Measurements from ENCODE around the gene POM121C.
"Not testable (repeated sequence)": the region's sequence is repeated elsewhere in the genome, so short reads cannot be mapped to it uniquely, and the experiment has no call there.

POM121C gene

GRCh38 chr7:75421798-75422710, 64.0 kb downstream of the POM121C start:
- DNase-seq = not testable (repeated sequence)

GRCh38 chr7:75420152-75420551, 65.9 kb downstream of the POM121C start:
- DNase-seq = not testable (repeated sequence)

- not testable (repeated sequence) for DNase-seq
These were observed 66.4 kb downstream of the POM121C start for GRCh38 chr7:75419693-75420092.

- not testable (repeated sequence) for DNase-seq
These were observed 66.9 kb downstream of the POM121C start for GRCh38 chr7:75419210-75419609.

GRCh38 chr7:75418292-75418858, 67.7 kb downstream of the POM121C start:
- not testable (repeated sequence) for DNase-seq

- DNase-seq = not testable (repeated sequence)
These were observed 69.3 kb downstream of the POM121C start for GRCh38 chr7:75416787-75417186.

GRCh38 chr7:75415829-75416373, 70.2 kb downstream of the POM121C start:
- not testable (repeated sequence) for DNase-seq

GRCh38 chr7:75415428-75415817, 70.7 kb downstream of the POM121C start:
- not testable (repeated sequence) for DNase-seq

GRCh38 chr7:75414708-75415427, 71.2 kb downstream of the POM121C start:
- DNase-seq = not testable (repeated sequence)

GRCh38 chr7:75414204-75414603, 71.9 kb downstream of the POM121C start:
- DNase-seq = not testable (repeated sequence)

GRCh38 chr7:75410823-75411173, 75.3 kb downstream of the POM121C start:
- not testable (repeated sequence) for DNase-seq

- not testable (repeated sequence) for DNase-seq
These were observed 75.9 kb downstream of the POM121C start for GRCh38 chr7:75409880-75410822.

- DNase-seq = not testable (repeated sequence)
These were observed 81.4 kb downstream of the POM121C start for GRCh38 chr7:75404663-75405062.

- DNase-seq = not testable (repeated sequence)
These were observed 82.3 kb downstream of the POM121C start for GRCh38 chr7:75403455-75404443.

GRCh38 chr7:75400575-75400974, 85.5 kb downstream of the POM121C start:
- not testable (repeated sequence) for DNase-seq

GRCh38 chr7:75398771-75399700, 87.1 kb downstream of the POM121C start:
- DNase-seq = not testable (repeated sequence)

GRCh38 chr7:75397865-75398264, 88.2 kb downstream of the POM121C start:
- DNase-seq = not testable (repeated sequence)

GRCh38 chr7:75395329-75395728, 90.8 kb downstream of the POM121C start, which contains the start of gene TRIM73:
Gene TRIM73 (plus strand): TSS chr7:75395629. CDS start chr7:75398934, 3,305 bp downstream.
- not testable (repeated sequence) for DNase-seq

GRCh38 chr7:75393194-75393593, 92.9 kb downstream of the POM121C start:
- not testable (repeated sequence) for DNase-seq
